HEK293 (cell line): ENCODE results near the gene AKIRIN2.
A peak's percentile ranks its signal among the peaks of the same experiment; 100 is the strongest.

Experiments used
- HOXA7 ChIP-seq: sonication (generic); formaldehyde crosslinking; IDR thresholded peaks from 2 replicates; pipeline ENCODE4 v1.8.1; 2022; ENCODE audit warnings: missing genetic modification reagents, borderline replicate concordance
- KLF8 ChIP-seq: fragments of 450-650 bp; formaldehyde crosslinking; IDR thresholded peaks from 2 replicates; pipeline ENCODE4 v1.5.1; 2016; ENCODE audit warnings: missing biosample characterization, missing genetic modification characterization
- PATZ1 ChIP-seq: fragments of 450-650 bp; formaldehyde crosslinking; IDR thresholded peaks from 2 replicates; pipeline ENCODE4 v1.5.1; 2016; ENCODE audit warnings: missing biosample characterization, missing genetic modification characterization
- REST ChIP-seq: fragments of 450-650 bp; formaldehyde crosslinking; IDR thresholded peaks from 2 replicates; pipeline ENCODE4 v1.5.1; 2016; ENCODE audit warnings: missing biosample characterization, missing genetic modification characterization
- YY1 ChIP-seq: fragments of 450-650 bp; formaldehyde crosslinking; IDR thresholded peaks from 2 replicates; pipeline ENCODE4 v1.5.1; 2018; ENCODE audit warnings: missing biosample characterization, missing genetic modification characterization
- ZBTB17 ChIP-seq: fragments of 450-650 bp; formaldehyde crosslinking; IDR thresholded peaks from 2 replicates; pipeline ENCODE4 v1.5.1; 2016; ENCODE audit warnings: missing biosample characterization, missing genetic modification characterization
- ZBTB44 ChIP-seq: fragments of 450-650 bp; IDR thresholded peaks from 2 replicates; pipeline ENCODE4 v1.5.1; 2018; ENCODE audit warnings: missing biosample characterization, mild to moderate bottlenecking, missing genetic modification characterization
- ZNF121 ChIP-seq: fragments of 450-650 bp; formaldehyde crosslinking; IDR thresholded peaks from 2 replicates; pipeline ENCODE4 v1.5.1; 2016; ENCODE audit warnings: missing biosample characterization, missing genetic modification characterization
- ZNF148 ChIP-seq: fragments of 450-650 bp; formaldehyde crosslinking; IDR thresholded peaks from 2 replicates; pipeline ENCODE4 v1.5.0; 2017; ENCODE audit warnings: missing biosample characterization, missing genetic modification characterization, borderline replicate concordance
- ZNF169 ChIP-seq: fragments of 450-650 bp; formaldehyde crosslinking; IDR thresholded peaks from 2 replicates; pipeline ENCODE4 v1.5.1; 2016; ENCODE audit warnings: missing biosample characterization, missing genetic modification characterization
- ZNF174 ChIP-seq: fragments of 450-650 bp; formaldehyde crosslinking; IDR thresholded peaks from 2 replicates; pipeline ENCODE4 v1.5.0; 2017; ENCODE audit warnings: missing biosample characterization, mild to moderate bottlenecking, missing genetic modification characterization
- ZNF335 ChIP-seq: fragments of 450-650 bp; formaldehyde crosslinking; conservative IDR thresholded peaks from 2 replicates; pipeline ENCODE4 v1.5.1; 2016; ENCODE audit warnings: missing biosample characterization, missing genetic modification characterization
- ZNF404 ChIP-seq: fragments of 450-650 bp; formaldehyde crosslinking; IDR thresholded peaks from 2 replicates; pipeline ENCODE4 v1.5.1; 2017; ENCODE audit warnings: missing biosample characterization, missing genetic modification characterization
- ZNF423 ChIP-seq: fragments of 450-650 bp; formaldehyde crosslinking; IDR thresholded peaks from 2 replicates; pipeline ENCODE4 v1.5.1; 2016; ENCODE audit warnings: missing biosample characterization, missing genetic modification characterization
- ZNF529 ChIP-seq: fragments of 450-650 bp; formaldehyde crosslinking; IDR thresholded peaks from 2 replicates; pipeline ENCODE4 v1.5.1; 2017; ENCODE audit warnings: missing genetic modification characterization, missing biosample characterization; ENCODE audit not compliant: insufficient replicate concordance
- ZNF544 ChIP-seq: fragments of 450-650 bp; formaldehyde crosslinking; IDR thresholded peaks from 2 replicates; pipeline ENCODE4 v1.5.0; 2017; ENCODE audit warnings: missing biosample characterization, missing genetic modification characterization
- ZNF670 ChIP-seq: fragments of 450-650 bp; formaldehyde crosslinking; IDR thresholded peaks from 2 replicates; pipeline ENCODE4 v1.5.1; 2016; ENCODE audit warnings: missing biosample characterization, missing genetic modification characterization, low read depth
- ZNF701 ChIP-seq: fragments of 450-650 bp; formaldehyde crosslinking; IDR thresholded peaks from 2 replicates; pipeline ENCODE4 v1.5.1; 2016; ENCODE audit warnings: missing biosample characterization, missing genetic modification characterization
- ZNF777 ChIP-seq: fragments of 450-650 bp; formaldehyde crosslinking; IDR thresholded peaks from 2 replicates; pipeline ENCODE4 v1.5.1; 2017; ENCODE audit warnings: missing biosample characterization, missing genetic modification characterization, borderline replicate concordance
- ZNF785 ChIP-seq: fragments of 450-650 bp; formaldehyde crosslinking; IDR thresholded peaks from 2 replicates; pipeline ENCODE4 v1.5.1; 2016; ENCODE audit warnings: missing biosample characterization, missing genetic modification characterization
- ZNF843 ChIP-seq: fragments of 450-650 bp; formaldehyde crosslinking; IDR thresholded peaks from 2 replicates; pipeline ENCODE4 v1.5.1; 2016; ENCODE audit warnings: missing biosample characterization, missing genetic modification characterization
- ZXDB ChIP-seq: fragments of 450-650 bp; formaldehyde crosslinking; IDR thresholded peaks from 2 replicates; pipeline ENCODE4 v1.5.1; 2016; ENCODE audit warnings: missing biosample characterization, missing genetic modification characterization
- TF ChIP-seq, protein P1 (sequence below): fragments of 450-650 bp; formaldehyde crosslinking; IDR thresholded peaks from 2 replicates; pipeline ENCODE4 v1.5.1; 2016; ENCODE audit warnings: missing biosample characterization, missing genetic modification characterization
- TF ChIP-seq, protein P2 (sequence below): fragments of 450-650 bp; formaldehyde crosslinking; IDR thresholded peaks from 2 replicates; pipeline ENCODE4 v1.5.1; 2016; ENCODE audit warnings: missing biosample characterization, missing genetic modification characterization

The AKIRIN2 gene

GRCh38 chr6:87700397-87701343 lies 1.4 kb downstream of the AKIRIN2 start (continued):
- TF ChIP-seq REST (tag by site-specific recombination) (no peak), ZNF670 (no peak), YY1 (tag by site-specific recombination) (no peak), ZNF148 (no peak), ZNF843 (tag by site-specific recombination) (peak; percentile 64; the same call in 1 of the 2 replicates), ZBTB17 (tag by site-specific recombination) (peak; percentile 70), ZNF169 (tag by site-specific recombination) (no peak), ZXDB (tag by site-specific recombination) (peak; percentile 86), ZNF423 (tag by site-specific recombination) (no peak), PATZ1 (tag by site-specific recombination) (peak; percentile 75), ZNF777 (tag by site-specific recombination) (no peak), ZNF785 (no peak), KLF8 (tag by site-specific recombination) (peak; percentile 29), ZNF544 (tag by site-specific recombination) (no peak), ZNF121 (tag by site-specific recombination) (no peak), HOXA7 (CRISPR knock-in tag) (no peak), ZNF404 (tag by site-specific recombination) (no peak), ZNF701 (tag by site-specific recombination) (no peak), ZBTB44 (tag by site-specific recombination) (peak; percentile 60; the same call in 1 of the 2 replicates), ZNF335 (tag by site-specific recombination) (peak; percentile 68), ZNF174 (tag by site-specific recombination) (no peak), ZNF529 (no peak)
- TF ChIP-seq, protein P1, sequence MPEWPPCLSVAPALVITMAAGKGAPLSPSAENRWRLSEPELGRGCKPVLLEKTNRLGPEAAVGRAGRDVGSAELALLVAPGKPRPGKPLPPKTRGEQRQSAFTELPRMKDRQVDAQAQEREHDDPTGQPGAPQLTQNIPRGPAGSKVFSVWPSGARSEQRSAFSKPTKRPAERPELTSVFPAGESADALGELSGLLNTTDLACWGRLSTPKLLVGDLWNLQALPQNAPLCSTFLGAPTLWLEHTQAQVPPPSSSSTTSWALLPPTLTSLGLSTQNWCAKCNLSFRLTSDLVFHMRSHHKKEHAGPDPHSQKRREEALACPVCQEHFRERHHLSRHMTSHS, result no peak
- TF ChIP-seq, protein P2, sequence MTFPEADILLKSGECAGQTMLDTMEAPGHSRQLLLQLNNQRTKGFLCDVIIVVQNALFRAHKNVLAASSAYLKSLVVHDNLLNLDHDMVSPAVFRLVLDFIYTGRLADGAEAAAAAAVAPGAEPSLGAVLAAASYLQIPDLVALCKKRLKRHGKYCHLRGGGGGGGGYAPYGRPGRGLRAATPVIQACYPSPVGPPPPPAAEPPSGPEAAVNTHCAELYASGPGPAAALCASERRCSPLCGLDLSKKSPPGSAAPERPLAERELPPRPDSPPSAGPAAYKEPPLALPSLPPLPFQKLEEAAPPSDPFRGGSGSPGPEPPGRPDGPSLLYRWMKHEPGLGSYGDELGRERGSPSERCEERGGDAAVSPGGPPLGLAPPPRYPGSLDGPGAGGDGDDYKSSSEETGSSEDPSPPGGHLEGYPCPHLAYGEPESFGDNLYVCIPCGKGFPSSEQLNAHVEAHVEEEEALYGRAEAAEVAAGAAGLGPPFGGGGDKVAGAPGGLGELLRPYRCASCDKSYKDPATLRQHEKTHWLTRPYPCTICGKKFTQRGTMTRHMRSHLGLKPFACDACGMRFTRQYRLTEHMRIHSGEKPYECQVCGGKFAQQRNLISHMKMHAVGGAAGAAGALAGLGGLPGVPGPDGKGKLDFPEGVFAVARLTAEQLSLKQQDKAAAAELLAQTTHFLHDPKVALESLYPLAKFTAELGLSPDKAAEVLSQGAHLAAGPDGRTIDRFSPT (tag by site-specific recombination), result peak; percentile 28; the same call in 1 of the 2 replicates
